PC-3 (cell line): ENCODE results near the gene SHTN1. TPM values are rescaled to one million over a fixed set of nuclear protein-coding genes. Genes with fewer than 3 reads are reported as not detected.

Experiments used
- ATAC-seq: fragments of 200-7000 bp; cut with Tn5 transposase; 2 replicates; pipeline ENCODE4 v1.9.1; 2020; ENCODE audit warnings: mild to moderate bottlenecking, moderate library complexity
- BruUV-seq: library from RNA; stranded (reverse); fragments of 400-500 nt; replicated peaks from 2 replicates; lab custom pipeline; 2021; lab: Mats Ljungman, UMichigan
- CTCF ChIA-PET: fragments of 300-600 bp; sonication (Branson Sonifier 250); formaldehyde crosslinking; loops from one replicate; lab custom pipeline; 2022; ENCODE audit warnings: antibody characterized with exemption; lab: Charles Lee
- POLR2A ChIA-PET: fragments of 300-600 bp; sonication (Branson Sonifier 250); formaldehyde crosslinking; loops from one replicate; lab custom pipeline; 2022; ENCODE audit warnings: antibody characterized with exemption; ENCODE audit not compliant: unreplicated experiment; lab: Charles Lee
- DNase-seq: peaks from one replicate; pipeline ENCODE4 v3.0.0-alpha.2; 2015
- H2AFZ ChIP-seq: fragments of 300-600 bp; sonication (generic); 2 replicates; pipeline ENCODE4 v1.6.0; 2016; ENCODE audit warnings: antibody characterized with exemption, low read length
- H3F3A ChIP-seq: fragments of 300-600 bp; sonication (generic); one replicate; pipeline ENCODE4 v1.6.0; 2017; ENCODE audit warnings: antibody characterized with exemption, low read length, control low read depth, mild to moderate bottlenecking; ENCODE audit not compliant: unreplicated experiment
- H3K27ac ChIP-seq: fragments of 300-600 bp; sonication (generic); 2 replicates; pipeline ENCODE4 v1.5.1; 2016; ENCODE audit warnings: mild to moderate bottlenecking, low read length
- H3K27me3 ChIP-seq: fragments of 300-600 bp; sonication (generic); 2 replicates; pipeline ENCODE4 v1.6.1; 2016; ENCODE audit warnings: low read length, mixed read lengths
- H3K36me3 ChIP-seq: fragments of 300-600 bp; sonication (generic); 2 replicates; pipeline ENCODE4 v1.6.1; 2016; ENCODE audit warnings: low read depth, mixed run types, low read length, mixed read lengths
- H3K4me1 ChIP-seq: fragments of 300-600 bp; sonication (generic); 2 replicates; pipeline ENCODE4 v1.5.1; 2016; ENCODE audit warnings: low read length; ENCODE audit not compliant: insufficient read depth
- H3K4me2 ChIP-seq: fragments of 300-600 bp; sonication (generic); 2 replicates; pipeline ENCODE4 v1.6.0; 2016; ENCODE audit warnings: low read length
- H3K4me3 ChIP-seq: fragments of 300-600 bp; sonication (generic); 2 replicates; pipeline ENCODE4 v1.5.1; 2016; ENCODE audit warnings: mild to moderate bottlenecking, low read length, mixed read lengths
- H3K79me2 ChIP-seq: fragments of 300-600 bp; sonication (generic); 2 replicates; pipeline ENCODE4 v1.6.1; 2017; ENCODE audit warnings: low read length, mixed read lengths
- H3K9ac ChIP-seq: fragments of 300-600 bp; sonication (generic); 2 replicates; pipeline ENCODE4 v1.6.0; 2016; ENCODE audit warnings: mild to moderate bottlenecking, low read length
- H3K9me2 ChIP-seq: fragments of 300-600 bp; sonication (generic); replicated peaks from 2 replicates; pipeline ENCODE4 v1.6.1; 2016; ENCODE audit warnings: mixed run types, low read length, mixed read lengths
- H3K9me3 ChIP-seq: fragments of 300-600 bp; sonication (generic); 2 replicates; pipeline ENCODE4 v1.6.1; 2016; ENCODE audit warnings: low read length, mixed read lengths
- H4K20me1 ChIP-seq: fragments of 300-600 bp; sonication (generic); 2 replicates; pipeline ENCODE4 v1.6.1; 2016; ENCODE audit warnings: low read length, mixed read lengths
- EZH2 ChIP-seq: fragments of 300-600 bp; sonication (generic); IDR thresholded peaks from one replicate; pipeline ENCODE4 v1.6.1; 2017; ENCODE audit warnings: antibody characterized with exemption, mild to moderate bottlenecking, low read length; ENCODE audit not compliant: unreplicated experiment
- EZH2phosphoT487 ChIP-seq: fragments of 300-600 bp; sonication (generic); IDR thresholded peaks from 2 replicates; pipeline ENCODE4 v1.6.1; 2018; ENCODE audit warnings: mild to moderate bottlenecking, antibody characterized with exemption, low read length, borderline replicate concordance
- intact Hi-C: fragments of 100-400 bp; cut with micrococcal nuclease; formaldehyde crosslinking; loops from 2 replicates; pipeline ENCODE4 v1.9.0; 2023
- total RNA-seq: library from RNA; depleted of rRNA; stranded (reverse); fragments of >200 nt; gene quantifications from 2 replicates; pipeline ENCODE4 v1.2.3, GENCODE V29; 2014
- TF ChIP-seq, protein P1 (sequence below): fragments of 300-600 bp; sonication (generic); conservative IDR thresholded peaks from 2 replicates; pipeline ENCODE4 v1.5.1; 2017; ENCODE audit warnings: antibody characterized with exemption, low read depth, mild to moderate bottlenecking, low read length

SHTN1 gene
- total RNA-seq, 1 experiment from 2014 or later, result 13.0 TPM

DNA sequence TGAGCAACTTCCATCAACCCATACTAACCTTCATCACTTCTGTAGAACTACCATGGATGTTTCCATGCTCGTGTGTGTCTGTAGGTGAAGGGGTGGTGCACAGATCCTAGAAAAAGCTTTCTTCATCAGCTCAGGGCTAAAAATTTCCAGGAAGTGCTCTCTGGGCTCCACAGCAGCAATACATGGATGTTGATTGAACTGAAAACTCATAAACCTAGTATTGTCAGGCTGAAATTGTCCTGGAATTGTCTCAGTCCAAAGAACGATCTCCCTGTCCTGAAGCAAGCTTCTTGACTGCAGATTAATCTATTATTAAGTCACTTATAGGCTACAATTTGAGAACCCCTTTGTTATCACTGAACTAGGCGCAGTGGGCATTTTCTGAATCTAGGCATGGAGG is 115.9 kb downstream of the SHTN1 start:
- POLR2A ChIA-PET, result interaction anchor here (0.6 kb wide), 1 partner anchor 204 kb away, joined by 3 read pairs; no protein-coding TSS in a partner anchor
- peak overlapping the region; percentile 80 for H3K27ac ChIP-seq
- H3K9ac ChIP-seq, result no peak overlapping the region
- no peaks in the 10 kb centered on the region for H4K20me1 ChIP-seq
- intact Hi-C loops, result loop anchor here (2.0 kb wide), 1 partner anchor 118 kb away; no protein-coding TSS in a partner anchor
- no peak for ATAC-seq
- H3K4me1 ChIP-seq, result peaks cover 67% of the 10 kb centered on the region
- BruUV-seq, result no TSS peak
- peak overlapping the region; percentile 31; the same call in 1 of the 2 replicates for H3K4me3 ChIP-seq
- H3K9me2 ChIP-seq, result no peaks in the 10 kb centered on the region
- H3K9me3 ChIP-seq, result no peaks in the 10 kb centered on the region
- DNase-seq, result no peak
- peak overlapping the region; percentile 74 for H3K4me2 ChIP-seq
- H3F3A ChIP-seq, result no peaks in the 10 kb centered on the region
- H3K27me3 ChIP-seq, result no peaks in the 10 kb centered on the region
- CTCF ChIA-PET, result no interaction called here
- no peaks in the 10 kb centered on the region; the same call in 1 of the 2 replicates for H3K36me3 ChIP-seq
- no peak overlapping the region for H2AFZ ChIP-seq
- TF ChIP-seq, protein P1, sequence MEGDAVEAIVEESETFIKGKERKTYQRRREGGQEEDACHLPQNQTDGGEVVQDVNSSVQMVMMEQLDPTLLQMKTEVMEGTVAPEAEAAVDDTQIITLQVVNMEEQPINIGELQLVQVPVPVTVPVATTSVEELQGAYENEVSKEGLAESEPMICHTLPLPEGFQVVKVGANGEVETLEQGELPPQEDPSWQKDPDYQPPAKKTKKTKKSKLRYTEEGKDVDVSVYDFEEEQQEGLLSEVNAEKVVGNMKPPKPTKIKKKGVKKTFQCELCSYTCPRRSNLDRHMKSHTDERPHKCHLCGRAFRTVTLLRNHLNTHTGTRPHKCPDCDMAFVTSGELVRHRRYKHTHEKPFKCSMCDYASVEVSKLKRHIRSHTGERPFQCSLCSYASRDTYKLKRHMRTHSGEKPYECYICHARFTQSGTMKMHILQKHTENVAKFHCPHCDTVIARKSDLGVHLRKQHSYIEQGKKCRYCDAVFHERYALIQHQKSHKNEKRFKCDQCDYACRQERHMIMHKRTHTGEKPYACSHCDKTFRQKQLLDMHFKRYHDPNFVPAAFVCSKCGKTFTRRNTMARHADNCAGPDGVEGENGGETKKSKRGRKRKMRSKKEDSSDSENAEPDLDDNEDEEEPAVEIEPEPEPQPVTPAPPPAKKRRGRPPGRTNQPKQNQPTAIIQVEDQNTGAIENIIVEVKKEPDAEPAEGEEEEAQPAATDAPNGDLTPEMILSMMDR, result no peak
- TF ChIP-seq EZH2phosphoT487 (no peak), EZH2 (no peak)
- H3K79me2 ChIP-seq, result no peaks in the 10 kb centered on the region

DNA sequence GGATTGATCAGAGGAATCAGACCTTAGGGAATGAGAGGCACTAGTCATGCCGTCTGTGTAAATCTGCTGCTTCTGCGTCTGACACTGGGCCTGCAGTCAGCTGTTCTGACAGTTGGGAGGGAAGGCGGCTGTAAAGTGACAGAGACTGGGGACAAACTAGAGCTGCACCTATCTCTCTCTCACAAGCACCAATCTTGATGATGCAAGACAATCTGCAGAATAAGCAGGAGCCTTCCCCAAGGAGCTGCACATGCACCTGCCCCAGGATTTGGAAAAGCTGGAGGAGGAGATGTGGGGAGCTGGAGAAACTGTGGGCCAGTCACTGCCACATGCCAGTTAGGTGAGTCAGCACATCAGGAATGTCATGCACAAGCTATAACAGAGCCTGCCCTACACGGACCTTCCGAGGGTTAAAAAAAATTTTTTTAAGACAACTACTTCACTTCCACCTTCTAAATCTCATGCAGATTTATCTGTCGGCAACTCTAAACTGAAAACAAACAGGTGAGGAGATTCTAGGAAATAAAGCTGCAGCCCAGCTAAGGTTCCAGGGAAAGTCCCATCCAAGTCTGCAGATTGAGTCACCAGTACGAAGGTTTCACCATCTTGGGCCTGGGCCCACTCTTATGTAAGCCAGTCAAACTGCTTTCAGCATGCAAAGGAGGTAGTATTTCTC is 116.5 kb downstream of the SHTN1 start:
- Histone ChIP-seq H4K20me1 (no peaks in the 10 kb centered on the region), H3K4me3 (no peak overlapping the region), H3K4me2 (peak overlapping the region; percentile 74), H3K79me2 (no peaks in the 10 kb centered on the region), H3K9ac (no peak overlapping the region), H3K9me2 (no peaks in the 10 kb centered on the region), H3K9me3 (no peaks in the 10 kb centered on the region), H3K27me3 (no peaks in the 10 kb centered on the region), H2AFZ (no peak overlapping the region), H3F3A (no peaks in the 10 kb centered on the region), H3K36me3 (no peaks in the 10 kb centered on the region; the same call in 1 of the 2 replicates), H3K27ac (peak overlapping the region; percentile 80), H3K4me1 (peaks cover 62% of the 10 kb centered on the region)
- DNase-seq (peak; percentile 82), ATAC-seq (peak; percentile 83)
- no TSS peak for BruUV-seq
- intact Hi-C loops, result loop anchor here (2.0 kb wide), 1 partner anchor 118 kb away; no protein-coding TSS in a partner anchor
- POLR2A ChIA-PET, result interaction anchor here (0.6 kb wide), 2 partner anchors 204 to 223 kb away, joined by 3 to 4 read pairs; no protein-coding TSS in a partner anchor
- TF ChIP-seq, protein P1, result no peak
- TF ChIP-seq EZH2 (no peak), EZH2phosphoT487 (no peak)
- CTCF ChIA-PET, result no interaction called here

DNA sequence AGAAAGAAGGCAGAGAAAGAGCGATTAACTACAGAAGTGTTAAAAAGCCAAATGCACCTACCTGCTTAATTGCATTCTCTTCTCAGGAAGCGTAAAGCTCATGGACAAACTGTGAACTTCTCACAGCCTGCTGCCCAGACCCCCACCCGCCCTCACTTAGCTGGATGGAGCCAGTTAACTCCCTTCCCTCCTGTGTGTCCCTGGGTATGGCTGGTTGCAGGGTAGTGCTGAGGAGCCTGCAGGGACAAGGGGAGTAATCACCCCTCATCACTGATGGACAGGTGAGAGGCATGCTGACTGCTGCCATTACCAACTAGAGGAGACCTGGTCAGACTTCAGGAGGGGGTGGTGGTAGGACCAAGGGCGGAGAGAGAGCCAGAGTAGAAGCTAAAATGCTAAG is 118.2 kb downstream of the SHTN1 start:
- DNase-seq (no peak), ATAC-seq (no peak)
- Histone ChIP-seq H3K79me2 (no peaks in the 10 kb centered on the region), H3K27ac (no peak overlapping the region), H3K9me3 (no peaks in the 10 kb centered on the region), H2AFZ (no peak overlapping the region), H3K36me3 (no peaks in the 10 kb centered on the region; the same call in 1 of the 2 replicates), H3K4me2 (no peak overlapping the region), H3K27me3 (no peaks in the 10 kb centered on the region), H3K4me3 (no peak overlapping the region), H3F3A (no peaks in the 10 kb centered on the region), H4K20me1 (no peaks in the 10 kb centered on the region), H3K9ac (no peak overlapping the region), H3K9me2 (no peaks in the 10 kb centered on the region), H3K4me1 (peaks cover 44% of the 10 kb centered on the region)
- ChIA-PET POLR2A (no interaction called here), CTCF (no interaction called here)
- no TSS peak for BruUV-seq
- intact Hi-C loops, result no loop called here
- TF ChIP-seq, protein P1, result no peak
- no peak for TF ChIP-seq EZH2
- TF ChIP-seq EZH2phosphoT487, result no peak
